Adrenal gland (tissue), 5 donors: Measurements from ENCODE around the gene ZMYND15.

Experiments used
- CTCF ChIP-seq, 6 experiments: fragments of 450-650 bp in 4 of 6; fragments of 200-600 bp in 2 of 6; sonication (generic) in 1 of 6; IDR thresholded peaks; 1 replicate in 5 of 6; 2 replicates in 1 of 6; pipeline versions ENCODE4 v1.5.1 to v1.8.0; 2016 to 2021; ENCODE audit warnings: antibody characterized with exemption in 6 of 6, mild to moderate bottlenecking in 2 of 6, moderate library complexity in 1 of 6
- POLR2A ChIP-seq, 2 donors: fragments of 450-650 bp; IDR thresholded peaks; one replicate each; pipeline ENCODE4 v1.6.1; 2017; ENCODE audit warnings: antibody characterized with exemption in 2 of 2, mild to moderate bottlenecking in 2 of 2, moderate library complexity in 1 of 2
- donor health status: DM: no; HTN: no; CAD: no.

GRCh38 chr17:4759776-4760236, 20.2 kb downstream of the ZMYND15 start:
- TF ChIP-seq CTCF (IDR thresholded peaks at IDR 0.05), result no peak
- no peak for TF ChIP-seq POLR2A (IDR thresholded peaks at IDR 0.05)
